GM21737 (cell line): Measurements from ENCODE around the gene ARHGEF11.

Experiments used
- ATAC-seq: cut with Tn5 transposase; IDR thresholded peaks from one replicate; pipeline ENCODE4 v1.9.1; 2021; ENCODE audit warnings: mild to moderate bottlenecking, moderate library complexity; ENCODE audit not compliant: unreplicated experiment

The ARHGEF11 gene

GRCh38 chr1:157050836-157051235, 5.3 kb upstream of the ARHGEF11 start:
- ATAC-seq: no peak

GRCh38 chr1:157047062-157047410, 1.5 kb upstream of the ARHGEF11 start:
- ATAC-seq: no peak

- ATAC-seq: no peak
Measured at GRCh38 chr1:157044326-157044725, 1.2 kb downstream of the ARHGEF11 start.

- ATAC-seq: no peak
Measured at GRCh38 chr1:157043685-157044084, 1.9 kb downstream of the ARHGEF11 start.

- ATAC-seq: no peak
Measured at GRCh38 chr1:157042846-157043245, 2.7 kb downstream of the ARHGEF11 start.

- ATAC-seq: no peak
Measured at GRCh38 chr1:157040802-157041201, 4.7 kb downstream of the ARHGEF11 start.

- ATAC-seq: no peak
Measured at GRCh38 chr1:157035121-157035520, 10.4 kb downstream of the ARHGEF11 start.

GRCh38 chr1:157034137-157034800, 11.3 kb downstream of the ARHGEF11 start:
- ATAC-seq: no peak

- no peak for ATAC-seq
Measured at GRCh38 chr1:157033357-157033876, 12.1 kb downstream of the ARHGEF11 start.

GRCh38 chr1:157032303-157032702, 13.2 kb downstream of the ARHGEF11 start:
- ATAC-seq: no peak

GRCh38 chr1:157030728-157031127, 14.8 kb downstream of the ARHGEF11 start:
- no peak for ATAC-seq

GRCh38 chr1:157028674-157029073, 16.9 kb downstream of the ARHGEF11 start:
- no peak for ATAC-seq

- no peak for ATAC-seq
Measured at GRCh38 chr1:157025856-157026255, 19.7 kb downstream of the ARHGEF11 start.

- ATAC-seq: no peak
Measured at GRCh38 chr1:157025385-157025784, 20.2 kb downstream of the ARHGEF11 start.

GRCh38 chr1:157021688-157022087, 23.9 kb downstream of the ARHGEF11 start:
- ATAC-seq: no peak

GRCh38 chr1:157019457-157019856, 26.1 kb downstream of the ARHGEF11 start:
- no peak for ATAC-seq

- no peak for ATAC-seq
Measured at GRCh38 chr1:157011845-157012244, 33.7 kb downstream of the ARHGEF11 start.

- no peak for ATAC-seq
Measured at GRCh38 chr1:157008502-157008901, 37.0 kb downstream of the ARHGEF11 start.

GRCh38 chr1:157007306-157007705, 38.2 kb downstream of the ARHGEF11 start:
- no peak for ATAC-seq

- no peak for ATAC-seq
Measured at GRCh38 chr1:157006676-157007075, 38.9 kb downstream of the ARHGEF11 start.

- ATAC-seq: no peak
Measured at GRCh38 chr1:157005965-157006364, 39.6 kb downstream of the ARHGEF11 start.

- ATAC-seq: no peak
Measured at GRCh38 chr1:157004806-157005205, 40.7 kb downstream of the ARHGEF11 start.

- no peak for ATAC-seq
Measured at GRCh38 chr1:157004327-157004726, 41.2 kb downstream of the ARHGEF11 start.
